ENCODE measurements around the gene SRPK2.

DNA sequence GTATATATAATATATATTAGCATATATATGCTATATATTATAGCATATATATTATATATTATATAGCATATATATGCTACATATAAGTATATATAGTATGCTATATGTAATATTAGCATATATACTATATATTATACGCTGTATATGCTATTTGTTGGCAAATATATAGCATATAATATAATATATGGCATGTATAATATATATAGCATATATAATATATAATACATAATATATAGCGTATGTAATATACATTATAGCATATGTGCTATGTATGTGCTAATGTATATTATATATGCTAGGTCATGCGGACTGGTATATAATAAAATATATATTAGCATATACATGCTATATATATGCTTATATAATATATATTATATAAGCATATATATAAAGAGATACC lies 301.9 kb downstream of the SRPK2 start:
- TF ChIP-seq CTCF (IDR thresholded peaks at IDR 0.05): no peak
- TF ChIP-seq POLR2AphosphoS5 (IDR thresholded peaks at IDR 0.05; ENCODE audit: low read depth, low read length): no peak
- no peak for TF ChIP-seq REST (IDR thresholded peaks at IDR 0.05; ENCODE audit: insufficient read depth in 1 of 2, low read depth in 2 of 2, low read length in 1 of 2)
